C1 segment of cervical spinal cord (tissue), 14 donors: ENCODE results near the gene SMIM15.
A peak's percentile ranks its signal among the peaks of the same experiment; 100 is the strongest.
"Not testable (repeated sequence)": the region's sequence is repeated elsewhere in the genome, so short reads cannot be mapped to it uniquely, and the experiment has no call there.

Source experiments
- DNase-seq, 14 donors: peaks; one replicate each; lab custom pipeline; 2025; lab: John Stamatoyannopoulos, UW

Gene SMIM15, protein sequence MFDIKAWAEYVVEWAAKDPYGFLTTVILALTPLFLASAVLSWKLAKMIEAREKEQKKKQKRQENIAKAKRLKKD

DNA sequence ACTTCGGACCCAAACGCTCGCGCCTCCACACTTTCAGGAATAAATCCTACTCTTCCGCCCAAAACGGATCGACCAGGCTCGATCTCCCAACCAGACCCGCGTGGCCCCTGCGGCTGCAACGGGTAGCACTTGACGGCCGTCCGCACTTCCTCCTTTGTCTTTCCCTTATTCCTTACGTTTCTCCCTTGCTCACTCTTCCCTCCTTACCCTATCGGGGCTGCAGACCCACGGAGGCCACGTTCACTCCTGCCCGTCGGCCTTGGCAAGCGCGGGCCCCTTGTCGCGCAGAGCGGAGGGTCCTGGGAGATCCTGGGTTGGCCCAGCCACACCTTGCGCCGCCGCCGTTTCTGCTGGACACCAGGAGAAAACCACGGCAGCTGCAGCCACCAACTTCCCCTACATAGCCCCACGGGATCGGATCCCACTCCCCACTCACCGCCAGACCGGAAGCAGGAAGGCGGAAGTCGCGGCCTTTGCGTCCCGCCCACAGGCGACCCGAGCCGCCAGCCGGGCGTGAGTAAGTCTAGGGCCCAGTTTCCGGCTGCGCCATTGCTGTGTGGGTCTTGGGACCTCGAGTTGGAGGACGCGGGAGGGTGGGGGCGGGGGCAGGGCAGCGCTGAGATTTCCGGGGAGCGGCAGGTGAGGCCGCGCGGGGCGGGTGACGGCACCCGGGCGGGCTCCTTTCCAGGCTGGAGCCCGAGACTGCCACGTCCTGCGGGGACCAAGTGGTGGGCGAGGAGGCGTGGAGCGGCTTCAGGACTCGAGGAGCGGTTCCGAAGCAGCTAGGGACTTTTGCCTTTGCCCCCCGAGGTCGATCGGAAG, at the start of gene SMIM15:
TSS of gene SMIM15 (minus strand) at position 459 of the 822 bp plus-strand sequence. CDS start 2,297 bp downstream, outside the sequence.
- DNase-seq, result peak; percentile 22 to 90 (median 80)

DNA sequence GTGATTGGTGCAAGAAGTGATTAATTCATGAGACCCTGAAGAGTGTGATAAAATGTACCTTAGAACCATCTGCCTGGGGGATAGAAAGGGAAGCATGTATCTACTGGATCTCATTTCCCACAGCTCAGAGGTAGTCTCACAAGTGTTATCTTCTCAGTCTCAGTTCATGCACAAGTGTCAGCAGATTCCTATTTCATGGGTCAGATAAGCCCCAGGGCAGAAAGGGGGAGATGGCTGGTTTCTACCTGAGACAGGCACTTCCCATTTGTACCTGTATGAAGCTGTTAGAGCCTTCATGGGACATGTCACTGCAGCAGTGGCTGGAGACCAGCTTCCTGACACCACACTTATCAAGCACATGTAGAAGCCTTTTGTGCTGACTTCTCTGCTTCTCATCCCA, 45.6 kb upstream of the SMIM15 start:
- no peak for DNase-seq

DNA sequence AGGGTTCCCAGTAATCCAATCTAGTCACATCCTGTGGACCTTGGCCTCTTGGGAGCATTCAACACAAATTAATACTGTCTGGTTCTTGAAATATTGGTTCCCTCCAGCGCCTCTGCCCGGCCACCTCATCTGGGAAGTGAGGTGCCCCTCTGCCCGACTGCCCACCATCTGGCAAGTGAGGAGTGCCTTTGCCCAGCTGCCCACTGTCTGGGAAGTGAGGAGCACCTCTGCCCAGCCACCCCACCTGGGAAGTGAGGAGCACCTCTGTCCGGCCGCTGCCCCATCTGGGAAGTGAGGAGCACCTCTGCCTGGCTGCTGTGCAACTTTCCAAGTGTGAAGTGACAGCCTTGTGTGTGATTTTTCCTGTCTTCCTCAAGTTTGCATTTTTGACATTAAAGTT, 42.7 kb upstream of the SMIM15 start:
- no peak for DNase-seq

DNA sequence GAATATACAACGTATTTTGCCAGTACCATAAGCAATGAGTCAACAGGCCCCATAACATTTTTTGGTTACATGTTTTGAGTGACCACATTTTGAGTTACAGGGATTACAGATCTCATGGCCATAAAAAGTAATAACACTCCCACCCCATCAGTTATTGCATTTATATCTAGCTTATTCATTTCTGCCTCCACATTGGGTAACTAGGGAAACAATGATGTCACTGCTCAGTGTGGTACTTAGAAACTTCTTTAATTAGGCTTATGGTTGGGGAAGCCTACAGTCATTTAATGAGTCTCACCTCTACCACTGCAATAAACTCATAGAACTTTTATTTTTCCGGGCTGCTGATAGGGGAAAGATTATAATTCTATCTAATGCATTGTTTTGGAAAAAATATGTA, 39.9 kb upstream of the SMIM15 start:
- no peak for DNase-seq

DNA sequence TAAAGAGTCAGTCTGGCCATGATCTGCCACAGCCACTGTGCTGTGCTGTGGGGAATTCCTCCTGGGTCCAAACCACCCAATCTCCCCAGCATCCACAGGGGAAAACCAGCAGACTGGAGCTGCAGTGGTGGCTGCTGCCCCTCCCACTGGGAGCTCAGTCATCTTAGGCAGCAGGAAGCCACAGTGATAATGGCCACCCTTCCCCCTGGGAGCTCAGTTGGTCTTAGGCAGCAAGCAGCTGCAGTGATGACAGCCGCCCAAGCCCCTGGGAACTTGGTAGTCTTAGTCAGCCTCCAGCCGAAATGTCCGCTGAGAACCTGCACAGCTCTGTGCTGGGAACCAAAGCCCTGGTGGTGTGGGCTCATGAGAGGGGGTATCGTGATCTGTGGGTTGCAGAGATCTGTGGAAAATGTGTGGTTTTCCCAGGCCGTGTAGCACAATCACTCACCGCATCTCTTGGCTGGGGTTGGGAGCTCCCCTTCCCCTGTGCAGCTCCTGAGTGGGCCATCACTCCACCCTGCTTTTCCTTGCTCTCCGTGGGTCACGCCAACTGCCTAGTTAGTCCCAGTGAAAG, 38.4 kb upstream of the SMIM15 start:
- DNase-seq, result no peak

DNA sequence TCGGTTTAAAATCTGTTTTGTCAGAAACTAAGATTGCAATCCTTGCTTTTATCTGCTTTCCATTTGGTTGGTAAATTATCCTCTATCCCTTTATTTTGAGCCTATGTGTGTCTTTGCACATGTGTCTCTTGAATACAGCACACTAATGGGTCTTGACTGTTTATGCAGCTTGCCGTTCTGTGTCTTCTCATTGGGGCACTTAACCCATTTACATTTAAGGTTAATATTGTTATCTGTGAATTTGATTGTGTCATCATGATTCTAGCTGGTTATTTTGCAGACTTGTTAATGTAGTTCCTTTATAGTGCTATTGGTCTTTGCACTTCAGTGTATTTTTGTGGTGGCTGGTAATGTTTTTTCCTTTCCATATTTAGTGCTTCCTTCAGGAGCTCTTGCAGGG, 36.3 kb upstream of the SMIM15 start:
- no peak for DNase-seq

DNA sequence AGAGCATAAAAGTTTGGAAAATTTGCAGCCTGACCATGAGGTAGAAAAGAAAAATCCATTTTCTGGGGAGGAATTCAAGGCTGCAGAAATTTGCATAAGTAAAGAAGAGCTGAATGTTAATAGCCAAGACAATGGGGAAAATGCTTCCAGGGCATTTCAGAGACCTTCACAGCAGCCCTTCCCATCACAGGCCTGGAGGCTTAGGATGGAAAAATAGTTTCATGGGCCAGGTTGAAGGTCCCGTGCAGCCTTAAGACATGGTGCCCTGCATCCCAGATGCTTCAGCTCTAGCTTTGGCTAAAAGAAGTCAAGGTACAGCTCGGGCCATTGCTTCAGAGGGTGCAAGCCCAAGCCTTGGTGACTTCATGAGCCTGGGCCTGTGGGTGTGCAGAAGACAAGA, 25.6 kb upstream of the SMIM15 start:
- DNase-seq, result not testable (repeated sequence)

DNA sequence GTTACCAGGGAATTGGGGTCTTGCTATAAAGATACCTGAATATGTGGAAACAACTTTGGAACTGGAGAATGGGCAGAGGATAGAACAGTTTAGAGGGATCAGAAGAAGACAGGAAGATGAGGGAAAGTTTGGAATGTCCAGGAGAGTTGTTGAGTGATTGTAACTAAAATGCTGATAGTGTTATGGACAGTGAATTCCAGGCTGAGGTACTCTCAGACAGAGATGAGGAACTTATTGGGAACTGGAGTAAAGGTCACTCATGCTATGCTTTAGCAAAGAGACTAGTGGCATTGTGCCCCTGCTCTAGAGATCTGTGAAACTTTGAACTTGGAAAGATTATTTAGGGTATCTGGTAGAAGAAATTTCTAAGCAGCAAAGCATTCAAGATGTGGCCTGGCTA, 25.1 kb upstream of the SMIM15 start:
- not testable (repeated sequence) for DNase-seq

DNA sequence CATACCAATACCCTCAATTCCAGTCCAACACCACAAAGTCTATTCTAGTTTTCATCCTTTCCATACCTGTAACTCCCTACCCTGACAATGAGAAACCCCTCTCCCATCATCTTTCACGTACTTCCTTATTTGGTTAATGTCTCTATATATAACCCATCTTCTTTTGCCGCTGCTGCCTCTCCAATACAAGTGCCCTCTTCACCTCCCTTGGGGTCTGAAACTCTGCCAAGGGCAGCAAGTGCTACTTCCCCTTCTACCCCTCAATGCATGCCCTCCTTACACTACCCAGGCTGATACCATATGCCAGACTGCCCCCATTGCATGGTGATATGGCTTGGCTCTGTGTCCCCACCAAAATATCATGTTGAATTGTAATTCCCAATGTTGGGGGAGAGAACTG, 24.4 kb upstream of the SMIM15 start:
- DNase-seq, result no peak

DNA sequence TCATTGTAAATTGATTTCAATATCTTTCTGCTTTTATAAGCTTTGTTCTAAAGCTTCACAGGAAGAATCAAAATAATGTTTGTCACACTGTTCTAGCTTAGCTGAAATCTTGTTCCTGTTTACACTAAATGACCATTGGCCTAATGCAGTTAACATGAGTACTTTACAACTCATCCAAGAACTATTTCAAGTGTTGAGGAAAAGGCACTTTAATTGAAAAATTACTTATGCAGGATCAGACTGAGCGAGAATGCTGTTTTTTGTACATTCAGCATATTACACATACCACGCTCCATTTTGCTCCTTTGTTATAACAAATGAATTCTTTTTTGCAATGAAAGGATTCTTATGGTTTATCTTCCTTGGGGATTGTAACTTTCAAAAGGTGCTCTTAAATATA, 22.4 kb upstream of the SMIM15 start:
- no peak for DNase-seq

DNA sequence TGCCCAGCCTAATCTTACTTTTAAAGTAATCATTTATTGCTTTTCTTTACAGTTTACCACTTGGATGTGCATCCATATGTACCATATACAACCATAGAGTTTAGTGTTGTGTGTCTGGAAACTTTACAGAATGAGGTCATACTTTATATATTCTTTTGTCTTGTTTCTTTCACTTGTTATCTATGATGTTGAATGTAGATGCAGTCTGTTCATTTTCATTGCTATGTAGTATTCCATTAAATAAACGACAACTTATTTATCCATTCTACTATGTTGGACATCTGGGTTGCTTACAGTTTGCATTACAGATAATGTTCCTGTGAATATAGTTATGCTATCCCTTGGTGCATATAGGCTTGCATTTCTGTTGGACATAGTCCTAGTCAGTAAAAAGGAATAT, 21.3 kb upstream of the SMIM15 start:
- no peak for DNase-seq

DNA sequence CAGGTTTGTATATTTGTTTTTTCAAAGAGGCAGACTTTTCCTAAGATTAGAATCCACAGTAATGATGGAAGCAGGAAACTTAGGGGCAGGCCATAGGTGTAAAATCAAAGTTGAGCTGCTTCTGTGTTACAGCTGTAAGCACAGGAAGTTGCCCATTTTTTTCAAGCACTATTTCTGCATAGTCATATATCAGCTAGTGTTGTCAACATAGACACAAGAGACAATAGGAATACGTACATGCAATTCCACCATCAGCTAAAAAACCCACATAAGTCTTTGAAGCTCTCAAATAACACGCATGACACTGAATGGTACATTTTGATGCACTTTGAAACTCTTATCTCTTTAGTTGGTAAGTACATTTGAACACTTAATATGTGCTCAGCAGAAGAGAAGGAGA, 20.2 kb upstream of the SMIM15 start:
- DNase-seq, result no peak

DNA sequence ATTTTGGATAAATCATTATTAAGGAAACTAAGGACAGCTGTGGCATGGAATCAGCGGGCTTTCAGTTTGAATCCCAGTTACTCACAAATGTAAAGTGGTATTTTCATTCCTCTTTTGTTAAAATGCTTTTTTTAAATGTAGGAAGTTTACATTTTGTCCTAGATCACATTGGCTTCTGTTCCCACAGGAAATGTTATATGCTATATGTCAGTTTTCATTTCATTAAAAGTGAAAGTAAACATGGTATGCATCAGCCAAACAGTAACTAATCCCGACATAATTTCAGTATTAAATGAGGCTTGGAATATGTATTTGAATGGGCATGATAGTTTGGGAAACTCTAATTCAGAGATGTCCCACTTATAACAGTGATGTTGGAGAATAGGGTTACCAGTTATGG, 18.6 kb upstream of the SMIM15 start:
- DNase-seq, result no peak

DNA sequence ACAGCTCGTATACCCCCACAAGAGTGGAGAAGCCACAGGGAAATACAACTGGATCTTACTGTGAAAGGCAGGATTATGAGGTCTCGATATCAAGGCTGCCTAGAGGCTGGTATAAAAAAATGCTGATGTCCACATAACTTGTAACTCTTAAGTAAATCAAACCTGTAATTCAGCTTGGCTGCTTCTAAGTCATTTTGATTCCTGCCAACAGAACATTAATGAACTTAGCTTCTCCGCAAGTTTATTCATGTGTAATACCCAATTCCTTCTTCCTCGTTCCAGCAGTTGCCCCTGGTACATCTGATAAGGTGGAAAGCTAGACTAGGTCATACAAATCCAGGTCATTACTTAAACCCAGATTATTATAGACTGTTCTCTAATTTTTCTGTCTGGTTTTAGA, 16.4 kb upstream of the SMIM15 start:
- no peak for DNase-seq

DNA sequence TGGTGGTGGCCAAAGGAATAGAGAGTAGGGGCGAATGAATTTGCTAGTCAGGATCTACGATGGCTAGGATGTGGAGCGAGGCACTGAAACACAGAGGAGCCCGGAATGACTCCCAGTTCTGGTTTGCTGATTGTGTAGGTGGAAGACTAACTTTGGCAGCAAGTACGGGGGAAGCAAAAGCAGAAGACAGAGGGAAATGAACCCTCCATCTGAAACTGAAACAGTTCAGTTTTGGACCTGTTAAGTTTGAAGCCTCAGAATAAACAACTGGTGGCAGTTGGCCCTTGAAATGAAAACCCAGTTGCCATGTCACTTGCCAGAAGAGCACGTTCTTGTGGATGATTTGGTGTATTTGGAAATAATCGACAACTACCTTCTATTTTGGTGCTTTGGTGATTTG, 15.4 kb upstream of the SMIM15 start:
- peak in 2 of 14 donors; percentile 1 to 4 for DNase-seq

DNA sequence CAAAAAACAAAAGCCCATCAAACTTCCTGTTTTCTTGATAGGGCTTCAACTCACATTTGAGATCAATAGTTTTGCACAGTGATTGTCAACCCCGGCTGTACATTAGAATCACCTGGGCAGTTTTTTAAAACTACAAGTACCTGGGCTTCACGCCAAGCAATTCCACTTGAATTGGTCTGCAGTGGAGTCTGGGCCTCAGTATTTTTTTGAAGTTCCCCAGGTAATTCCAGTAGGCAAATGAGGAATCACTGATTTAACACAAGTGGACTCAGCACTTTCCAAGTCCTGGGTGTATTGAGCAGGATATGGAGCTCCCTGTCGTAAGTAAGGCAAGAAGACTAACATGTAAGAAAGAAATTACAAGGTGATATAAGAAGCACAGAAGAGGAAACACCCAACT, 14.8 kb upstream of the SMIM15 start:
- DNase-seq, result no peak

DNA sequence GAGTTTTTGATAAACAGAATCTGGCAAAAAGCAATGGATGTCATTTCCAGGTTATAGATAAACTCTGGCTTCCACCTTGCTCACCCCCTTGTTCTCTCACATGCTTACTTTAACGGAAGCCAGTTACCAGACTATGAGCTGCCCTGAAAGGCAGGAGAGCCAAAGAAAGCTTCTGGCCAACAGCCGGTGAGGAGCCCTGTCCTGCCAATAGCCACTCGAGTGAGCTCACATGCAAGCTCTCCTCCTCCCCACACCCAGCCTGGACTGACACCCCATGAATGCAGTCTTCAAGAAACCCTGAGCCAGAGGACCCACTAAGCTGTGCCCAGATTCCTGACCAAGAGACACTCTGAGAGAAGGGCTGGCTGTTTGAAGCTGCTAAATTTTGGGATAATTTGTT, 14.4 kb upstream of the SMIM15 start:
- DNase-seq, result no peak

DNA sequence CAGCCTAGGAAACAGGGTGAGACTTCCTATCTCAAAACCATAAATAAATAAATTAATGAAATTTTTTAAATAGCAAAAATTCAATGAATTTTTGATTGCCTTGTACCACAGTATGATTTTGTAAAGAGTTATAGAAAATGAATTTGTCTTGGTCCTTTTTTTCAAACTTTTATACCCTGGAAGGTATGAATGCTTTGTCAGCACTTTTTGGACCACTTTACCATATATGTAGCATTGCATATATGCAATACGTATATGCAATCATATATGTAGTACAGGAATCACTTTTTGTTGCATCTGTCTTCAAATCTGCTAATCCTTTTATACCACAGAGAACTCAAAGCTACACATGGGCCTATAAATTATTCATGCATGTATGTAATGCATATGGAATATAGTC, 9.2 kb upstream of the SMIM15 start:
- DNase-seq, result no peak

DNA sequence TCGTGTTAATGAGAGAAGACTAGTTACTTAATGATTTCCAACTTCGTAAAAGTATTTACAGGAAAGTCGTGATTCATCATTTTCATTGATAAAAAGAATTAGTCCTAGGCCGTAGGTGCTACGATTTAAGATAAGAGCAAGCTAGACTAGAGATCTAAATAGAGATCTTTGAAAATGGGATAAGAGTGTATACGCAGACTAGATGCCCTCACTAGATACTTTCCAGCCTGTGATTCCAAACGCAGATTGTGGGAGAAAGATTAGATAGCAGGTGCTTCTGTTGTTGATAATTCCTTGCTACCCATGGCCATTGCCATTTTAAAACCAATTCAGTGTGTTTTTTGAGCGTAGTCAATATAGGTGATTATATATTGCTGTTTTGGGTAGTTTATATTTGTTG, 6.7 kb upstream of the SMIM15 start:
- no peak for DNase-seq

DNA sequence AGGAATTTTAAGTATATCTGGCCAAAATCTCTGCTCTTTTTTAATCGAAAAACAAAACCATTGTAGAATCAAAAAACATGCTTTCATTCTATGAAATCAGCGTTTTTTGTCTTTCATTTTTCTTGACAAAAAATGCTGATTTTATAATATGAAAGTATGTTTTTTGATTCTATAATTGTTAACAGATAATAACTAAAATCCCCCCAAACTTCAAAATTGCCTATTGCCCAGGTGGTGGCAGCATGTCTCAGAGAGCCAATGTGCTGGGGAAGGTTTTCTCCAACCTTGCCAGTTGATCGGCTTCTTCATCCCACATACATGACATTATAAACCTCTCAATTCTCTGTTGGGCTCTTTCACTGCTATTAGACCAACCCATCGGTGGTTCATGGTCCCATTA, 5.1 kb upstream of the SMIM15 start:
- DNase-seq, result peak in 1 of 14 donors; percentile 19

DNA sequence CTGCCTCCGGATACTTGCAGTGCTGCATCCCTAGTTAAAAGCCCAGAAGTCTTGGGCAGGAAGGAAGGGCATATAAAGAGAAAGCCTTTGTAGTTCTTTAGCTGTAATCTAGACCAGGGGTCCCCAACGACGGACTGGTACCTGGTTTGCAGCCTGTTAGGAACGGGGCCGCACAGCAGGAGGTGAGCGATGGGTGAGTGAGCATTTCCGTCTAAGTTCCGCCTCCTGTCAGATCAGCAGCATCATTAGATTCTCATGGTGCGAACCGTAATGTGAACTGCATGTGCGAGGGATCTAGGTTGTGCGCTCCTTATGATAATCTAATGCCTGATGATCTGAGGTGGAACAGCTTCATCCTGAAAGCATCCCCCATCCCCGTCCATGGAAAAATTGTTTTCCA, 1.6 kb upstream of the SMIM15 start:
- DNase-seq, result no peak

DNA sequence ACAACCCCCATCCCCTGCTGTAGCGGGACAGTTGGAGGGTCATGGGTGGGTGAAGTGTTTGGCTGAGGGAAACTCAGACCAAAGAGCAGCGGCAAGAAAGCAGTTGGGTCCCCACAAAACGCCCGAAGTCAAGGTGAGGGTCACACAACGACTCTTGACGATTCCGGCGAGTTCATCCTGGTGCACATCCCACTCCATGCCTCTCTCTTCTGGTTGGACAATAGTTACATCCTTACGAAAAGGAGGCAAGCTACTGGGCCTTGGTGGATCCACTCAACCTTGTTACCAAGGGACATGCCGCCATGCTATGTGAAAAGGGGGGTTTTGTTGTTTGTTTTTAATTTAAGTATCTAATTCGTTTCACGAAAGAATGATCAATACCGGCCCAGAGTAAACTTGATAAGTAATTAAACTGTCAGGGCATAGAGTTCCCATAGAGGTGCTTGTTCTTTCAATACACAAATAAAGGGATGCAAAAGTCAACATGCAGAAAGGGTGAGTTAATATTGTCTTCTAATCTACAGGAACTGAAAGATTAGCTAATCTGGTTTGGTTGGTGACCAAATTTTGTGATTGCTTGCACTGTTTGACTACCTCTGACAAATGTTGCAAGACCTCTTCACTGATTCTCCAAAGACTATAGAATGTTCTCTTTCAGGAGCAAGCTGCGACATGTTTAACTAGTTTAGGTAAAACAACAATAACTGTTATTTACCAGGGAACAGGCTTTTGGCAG, 732 bp upstream of the SMIM15 start:
- DNase-seq, result peak in 4 of 14 donors; percentile 6 to 59 (median 40)

DNA sequence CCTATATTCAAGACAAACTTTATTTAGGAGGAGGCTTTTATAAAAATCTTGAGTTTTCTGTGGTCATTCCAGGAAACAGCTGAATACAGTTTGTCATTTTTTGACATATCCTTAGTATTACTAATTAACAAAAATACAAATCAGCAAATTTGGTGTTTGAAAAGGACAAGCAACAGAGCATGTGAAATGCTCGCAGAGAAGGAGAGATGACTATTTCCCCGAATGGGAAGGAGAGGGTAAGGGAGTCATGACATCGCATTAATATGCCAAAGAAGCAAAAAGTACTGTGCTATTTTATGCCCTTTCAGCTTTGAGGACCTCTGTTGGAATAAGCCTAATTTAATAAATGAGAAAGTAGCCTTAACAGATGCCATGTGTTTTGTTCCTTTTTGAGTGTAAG, 1.8 kb downstream of the SMIM15 start:
- DNase-seq, result no peak
